Measurements from ENCODE around the gene CDK14.

DNA sequence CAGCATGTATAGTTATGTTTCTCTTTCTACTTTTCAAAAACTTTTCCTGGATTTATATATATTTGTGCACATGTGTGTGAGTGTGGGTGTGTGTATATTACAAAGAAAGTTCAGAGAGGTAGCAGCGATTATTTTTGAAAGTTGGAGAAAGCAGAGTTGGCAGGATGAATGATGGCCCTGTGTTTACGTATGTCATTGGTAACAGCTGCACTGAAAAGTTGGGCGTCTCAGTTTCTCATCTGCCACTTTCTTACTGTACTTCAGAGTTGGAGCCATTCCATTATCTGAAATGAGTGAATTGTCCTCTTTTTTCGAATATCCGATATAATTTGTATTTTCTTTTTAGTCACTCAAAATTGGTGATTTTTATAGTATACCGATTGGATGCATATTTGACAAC lies 172.2 kb downstream of the CDK14 start:
- TF ChIP-seq, protein P1, sequence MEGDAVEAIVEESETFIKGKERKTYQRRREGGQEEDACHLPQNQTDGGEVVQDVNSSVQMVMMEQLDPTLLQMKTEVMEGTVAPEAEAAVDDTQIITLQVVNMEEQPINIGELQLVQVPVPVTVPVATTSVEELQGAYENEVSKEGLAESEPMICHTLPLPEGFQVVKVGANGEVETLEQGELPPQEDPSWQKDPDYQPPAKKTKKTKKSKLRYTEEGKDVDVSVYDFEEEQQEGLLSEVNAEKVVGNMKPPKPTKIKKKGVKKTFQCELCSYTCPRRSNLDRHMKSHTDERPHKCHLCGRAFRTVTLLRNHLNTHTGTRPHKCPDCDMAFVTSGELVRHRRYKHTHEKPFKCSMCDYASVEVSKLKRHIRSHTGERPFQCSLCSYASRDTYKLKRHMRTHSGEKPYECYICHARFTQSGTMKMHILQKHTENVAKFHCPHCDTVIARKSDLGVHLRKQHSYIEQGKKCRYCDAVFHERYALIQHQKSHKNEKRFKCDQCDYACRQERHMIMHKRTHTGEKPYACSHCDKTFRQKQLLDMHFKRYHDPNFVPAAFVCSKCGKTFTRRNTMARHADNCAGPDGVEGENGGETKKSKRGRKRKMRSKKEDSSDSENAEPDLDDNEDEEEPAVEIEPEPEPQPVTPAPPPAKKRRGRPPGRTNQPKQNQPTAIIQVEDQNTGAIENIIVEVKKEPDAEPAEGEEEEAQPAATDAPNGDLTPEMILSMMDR (IDR thresholded peaks at IDR 0.05; ENCODE audit: low read length) = no peak
- no peak for TF ChIP-seq EZH2 (IDR thresholded peaks at IDR 0.05; ENCODE audit: borderline replicate concordance, low read length)
